GM12878 (cell line): ENCODE results near the gene MGME1. TPM values are rescaled to one million over a fixed set of nuclear protein-coding genes. Genes with fewer than 3 reads are reported as not detected.

Source experiments
- ATAC-seq: fragments of 200-7000 bp; cut with Tn5 transposase; 3 replicates; pipeline ENCODE4 v1.9.1; 2020; ENCODE audit warnings: mild to moderate bottlenecking, moderate library complexity
- BruUV-seq: library from RNA; stranded (reverse); fragments of 400-500 nt; replicated peaks from 2 replicates; lab custom pipeline; 2021; lab: Mats Ljungman, UMichigan
- CTCF ChIA-PET: fragments of 300-600 bp; sonication (Branson Sonifier 250); formaldehyde crosslinking; extraction: SDS; loops from one replicate; lab custom pipeline; 2021; ENCODE audit warnings: inconsistent platforms; lab: Yijun Ruan, JAX
- POLR2A ChIA-PET: fragments of 350-600 bp; formaldehyde crosslinking; extraction: SDS; loops from one replicate; lab custom pipeline; 2021; ENCODE audit warnings: inconsistent platforms; lab: Charles Lee
- RAD21 ChIA-PET: fragments of 300-600 bp; sonication (Branson Sonifier 250); formaldehyde crosslinking; loops from one replicate; lab custom pipeline; 2023; ENCODE audit warnings: antibody characterized with exemption; ENCODE audit not compliant: unreplicated experiment; lab: Charles Lee
- SMC1A ChIA-PET: fragments of 300-600 bp; sonication (Branson Sonifier 250); formaldehyde crosslinking; loops from one replicate; lab custom pipeline; 2023; ENCODE audit not compliant: unreplicated experiment, uncharacterized antibody; lab: Charles Lee
- DNase-seq: peaks from one replicate; pipeline ENCODE4 v3.0.0-alpha.2; 2011; ENCODE audit warnings: low read depth, low spot score
- FAIRE-seq: peaks from 3 replicates; lab custom pipeline; 2011; peaks lifted over from hg19 to GRCh38; lab: Jason Lieb, UNC
- H2AFZ ChIP-seq: 2 replicates; pipeline ENCODE4 v1.6.0; 2011; ENCODE audit warnings: low read depth, low read length, control low read depth; ENCODE audit not compliant: control insufficient read depth
- H3K27ac ChIP-seq: 2 replicates; pipeline ENCODE4 v1.5.1; 2011; ENCODE audit warnings: control low read depth; ENCODE audit not compliant: control insufficient read depth, insufficient read depth
- H3K27me3 ChIP-seq, 2 experiments: replicated peaks in 1 of 2; 2 replicates each; pipeline versions ENCODE4 v1.6.0 to v1.6.1; 2011; ENCODE audit warnings: low read length in 1 of 2; ENCODE audit not compliant: control insufficient read depth in 2 of 2, insufficient read depth in 2 of 2
- H3K36me3 ChIP-seq, 2 experiments: 2 replicates each; pipeline ENCODE4 v1.5.1; 2011; ENCODE audit warnings: low read length in 1 of 2; ENCODE audit not compliant: control insufficient read depth in 2 of 2, insufficient read depth in 2 of 2
- H3K4me1 ChIP-seq: 2 replicates; pipeline ENCODE4 v1.6.1; 2011; ENCODE audit warnings: mild to moderate bottlenecking, low read length, moderate library complexity, mixed read lengths; ENCODE audit not compliant: control insufficient read depth, insufficient read depth
- H3K4me2 ChIP-seq: 2 replicates; pipeline ENCODE4 v1.6.0; 2011; ENCODE audit warnings: control low read depth; ENCODE audit not compliant: control insufficient read depth, insufficient read depth
- H3K4me3 ChIP-seq: fragments of 200-600 bp; sonication (generic); 2 replicates; pipeline ENCODE4 v1.5.1; 2016
- H3K79me2 ChIP-seq: 2 replicates; pipeline ENCODE4 v1.6.0; 2011; ENCODE audit warnings: low read length; ENCODE audit not compliant: control insufficient read depth, insufficient read depth
- H3K9ac ChIP-seq: 2 replicates; pipeline ENCODE4 v1.8.0; 2011; ENCODE audit warnings: low read length, control low read depth, mixed read lengths; ENCODE audit not compliant: control insufficient read depth, insufficient read depth
- H3K9me3 ChIP-seq: replicated peaks from 3 replicates; pipeline ENCODE4 v1.5.1; 2011; ENCODE audit warnings: mild to moderate bottlenecking, low read length; ENCODE audit not compliant: control insufficient read depth, insufficient read depth
- H4K20me1 ChIP-seq: 2 replicates; pipeline ENCODE4 v1.6.0; 2011; ENCODE audit not compliant: control insufficient read depth, insufficient read depth
- BHLHE40 ChIP-seq, 2 experiments: fragments of 450-650 bp in 1 of 2; IDR thresholded peaks; 2 replicates each; pipeline ENCODE4 v1.6.1; 2011 to 2017; ENCODE audit warnings: low read depth in 2 of 2, borderline replicate concordance in 1 of 2, improper control_type of control experiment in 1 of 2, low read length in 1 of 2, mild to moderate bottlenecking in 1 of 2
- E2F4 ChIP-seq: IDR thresholded peaks from 2 replicates; pipeline ENCODE4 v1.6.1; 2012; ENCODE audit warnings: low read depth, low read length, improper control_type of control experiment
- ELK1 ChIP-seq: IDR thresholded peaks from 2 replicates; pipeline ENCODE4 v1.6.1; 2012; ENCODE audit warnings: low read depth, low read length, improper control_type of control experiment
- FOXM1 ChIP-seq: IDR thresholded peaks from 2 replicates; pipeline ENCODE4 v1.6.1; 2012; ENCODE audit warnings: low read depth, mild to moderate bottlenecking, inconsistent platforms, low read length, moderate library complexity
- IRF4 ChIP-seq: IDR thresholded peaks from 2 replicates; pipeline ENCODE4 v1.6.1; 2011; ENCODE audit warnings: low read depth, low read length
- JUND ChIP-seq: IDR thresholded peaks from 2 replicates; pipeline ENCODE4 v1.6.1; 2012; ENCODE audit warnings: low read depth, mild to moderate bottlenecking, low read length, improper control_type of control experiment, moderate library complexity
- KLF5 ChIP-seq: fragments of 450-650 bp; IDR thresholded peaks from 2 replicates; pipeline ENCODE4 v1.6.1; 2014; ENCODE audit warnings: mild to moderate bottlenecking; ENCODE audit not compliant: partially characterized antibody
- MTA3 ChIP-seq: IDR thresholded peaks from 2 replicates; pipeline ENCODE4 v1.6.1; 2012; ENCODE audit warnings: low read length, inconsistent platforms, borderline replicate concordance
- NBN ChIP-seq: fragments of 450-650 bp; IDR thresholded peaks from 2 replicates; pipeline ENCODE4 v1.6.1; 2016
- RAD51 ChIP-seq: fragments of 450-650 bp; IDR thresholded peaks from 2 replicates; pipeline ENCODE4 v1.6.1; 2016; ENCODE audit warnings: moderate library complexity, mild to moderate bottlenecking, inconsistent platforms
- RBBP5 ChIP-seq: fragments of 200-600 bp; sonication (generic); conservative IDR thresholded peaks from 2 replicates; pipeline ENCODE4 v1.6.1; 2016
- SIN3A ChIP-seq: IDR thresholded peaks from 2 replicates; pipeline ENCODE4 v1.6.1; 2012; ENCODE audit warnings: low read depth, low read length, improper control_type of control experiment
- SMAD5 ChIP-seq: IDR thresholded peaks from 2 replicates; pipeline ENCODE4 v1.6.1; 2016; ENCODE audit warnings: antibody characterized with exemption, low read depth
- TCF12 ChIP-seq: IDR thresholded peaks from 2 replicates; pipeline ENCODE4 v1.6.1; 2011; ENCODE audit warnings: low read depth, mild to moderate bottlenecking, low read length
- ZNF217 ChIP-seq: fragments of 450-650 bp; IDR thresholded peaks from 2 replicates; pipeline ENCODE4 v1.6.1; 2017; ENCODE audit warnings: antibody characterized with exemption, mild to moderate bottlenecking
- WGBS: methylation state at CpG from one replicate; pipeline ENCODE4 v1.1.6; 2016; ENCODE audit warnings: low lambda C conversion rate; ENCODE audit not compliant: insufficient replicate concordance, insufficient coverage; ENCODE audit errors: missing lambda C conversion rate; 5-methylcytosine and 5-hydroxymethylcytosine counted together
- in situ Hi-C: fragments of 300-500 bp; cut with MboI; formaldehyde crosslinking; loops from 9 replicates; pipeline ENCODE4 v1.14.3; 2018; ENCODE audit warnings: mixed read lengths
- intact Hi-C: fragments of 100-400 bp; cut with micrococcal nuclease; formaldehyde crosslinking; loops from one replicate; pipeline ENCODE4 v1.14.2; 2022; ENCODE audit not compliant: unreplicated experiment
- polyA plus RNA-seq, 11 experiments: library from polyadenylated mRNA; depleted of rRNA in 4 of 11; unstranded in 6 of 11; stranded (reverse) in 5 of 11; fragments of >200 nt; fragmentation: Nextera tagmentation in 4 of 11; fragmentation: Illumina TruSeq in 1 of 11; extraction: Ambion mirVana in 4 of 11; extraction: Trizol in 1 of 11; gene quantifications; 1 replicate in 1 of 11; 2 replicates in 10 of 11; pipeline versions ENCODE4 v1.2.1 to v1.2.3, GENCODE V29; 2011 to 2016; ENCODE audit warnings: inconsistent platforms in 2 of 11, missing spikeins in 2 of 11, low read depth in 1 of 11
- small RNA-seq: library from RNA; depleted of rRNA; stranded (forward); fragments of <200 nt; gene quantifications from one replicate; pipeline ENCODE3, GENCODE V24; 2014
- total RNA-seq, 4 experiments: library from RNA; depleted of rRNA in 3 of 4; stranded (reverse); fragments of >200 nt in 3 of 4; fragmentation: Illumina TruSeq in 1 of 4; extraction: Trizol in 1 of 4; gene quantifications; 2 replicates each; pipeline versions ENCODE4 v1.2.1 to v1.2.3, GENCODE V29; 2013 to 2021

The MGME1 gene
- total and polyA plus RNA-seq, 10 of the 15 experiments (the other 5 are each of a cell fraction or from before 2014, with no cell fraction given), result 13.4 to 44.8 (median 30.6) TPM

- TF ChIP-seq NBN (no peak), TCF12 (no peak), SMAD5 (no peak), JUND (no peak), MTA3 (no peak), ELK1 (no peak)
Measured at GRCh38 chr20:18034039-18034438, 65.2 kb downstream of the MGME1 start (continued).

- H2AFZ ChIP-seq, result no peak overlapping the region
- SMC1A ChIA-PET, result interaction anchor here (1.4 kb wide), 1 partner anchor 9 kb away, joined by 3 read pairs; no protein-coding TSS in a partner anchor
- H3K4me3 ChIP-seq, result no peak overlapping the region
- H3K27me3 ChIP-seq, result peaks cover 0 to 1% of the 10 kb centered on the region in 2 experiments; a peak in 3 of 4 replicates
- no peaks in the 10 kb centered on the region for H3K9me3 ChIP-seq
- H3K4me1 ChIP-seq, result no peaks in the 10 kb centered on the region
- no peak overlapping the region for H3K27ac ChIP-seq
- no TSS peak for BruUV-seq
- intact Hi-C loops, result no loop called here
- RAD21 ChIA-PET, result interaction anchor here (0.7 kb wide), 1 partner anchor 82 kb away, joined by 3 read pairs; no protein-coding TSS in a partner anchor
- POLR2A ChIA-PET, result interaction anchor here (1.0 kb wide), 1 partner anchor 9 kb away, joined by 3 read pairs; no protein-coding TSS in a partner anchor
- H3K79me2 ChIP-seq, result no peaks in the 10 kb centered on the region
- 19% methylated on average over 5 of the region's 5 CpGs for WGBS
- no peak overlapping the region for H3K4me2 ChIP-seq
- no peaks in the 10 kb centered on the region for H3K36me3 ChIP-seq
- DNase-seq, result no peak
- TF ChIP-seq MTA3 (no peak), IRF4 (no peak), SIN3A (no peak), KLF5 (no peak), E2F4 (no peak), RBBP5 (no peak), RAD51 (no peak), BHLHE40 (IDR thresholded peaks at IDR 0.05; ENCODE audit: borderline replicate concordance in 1 of 2, low read depth in 2 of 2, low read length in 1 of 2) (no peak), ZNF217 (no peak), FOXM1 (no peak)
- CTCF ChIA-PET, result no interaction called here
- H3K9ac ChIP-seq, result no peak overlapping the region
- FAIRE-seq, result no peak
- in situ Hi-C loops, result no loop called here
- H4K20me1 ChIP-seq, result no peaks in the 10 kb centered on the region
- no peak for ATAC-seq
Measured at GRCh38 chr20:18039063-18039462, 70.2 kb downstream of the MGME1 start.

Small RNAs within 50 kb of the gene (small RNA-seq; reads per million reads assigned to genes)
- gene SNORD17, result 206 reads per million, percentile 99 among the genes with 10 or more reads in this experiment

Other genes with a start within 250 kb of the MGME1 start
- 254 and 275 TPM in 2 replicates for gene SNX5, start 224 bp upstream of the MGME1 start, total RNA-seq (2014; rRNA removed)
- 303 and 316 TPM in 2 replicates for gene SNX5, start 224 bp upstream of the MGME1 start, total RNA-seq (2014; rRNA removed; fragmentation: Illumina TruSeq; extraction: Trizol)
- 216 and 236 TPM in 2 replicates for gene SNX5, start 224 bp upstream of the MGME1 start, total RNA-seq (2021)
- gene SNX5, start 224 bp upstream of the MGME1 start, polyA plus RNA-seq (2011; rRNA removed), result 288 and 497 TPM in 2 replicates
- 301 and 362 TPM in 2 replicates for gene SNX5, start 224 bp upstream of the MGME1 start, polyA plus RNA-seq (2014; fragmentation: Illumina TruSeq; extraction: Trizol)
- gene SNX5, start 224 bp upstream of the MGME1 start, polyA plus RNA-seq (2014; fragmentation: Nextera tagmentation; extraction: Ambion mirVana), result 100 to 1,000 TPM in 1 of 2 experiments, 10 to 100 TPM in 1; 92.9 to 152 TPM
- 242 and 292 TPM in 2 replicates for gene SNX5, start 224 bp upstream of the MGME1 start, polyA plus RNA-seq (2014; rRNA removed)
- gene SNX5, start 224 bp upstream of the MGME1 start, polyA plus RNA-seq (2016; fragmentation: Nextera tagmentation; extraction: Ambion mirVana), result 100 to 1,000 TPM; 154 to 178 TPM
- not detected in 2 replicates for gene OVOL2, start 88.9 kb downstream of the MGME1 start, total RNA-seq (2014; rRNA removed)
- gene OVOL2, start 88.9 kb downstream of the MGME1 start, total RNA-seq (2014; rRNA removed; fragmentation: Illumina TruSeq; extraction: Trizol), result not detected in 2 replicates
- not detected in 2 replicates for gene OVOL2, start 88.9 kb downstream of the MGME1 start, total RNA-seq (2021)
- not detected in 2 replicates for gene OVOL2, start 88.9 kb downstream of the MGME1 start, polyA plus RNA-seq (2011; rRNA removed)
- not detected in 2 replicates for gene OVOL2, start 88.9 kb downstream of the MGME1 start, polyA plus RNA-seq (2014; fragmentation: Illumina TruSeq; extraction: Trizol)
- gene OVOL2, start 88.9 kb downstream of the MGME1 start, polyA plus RNA-seq (2014; fragmentation: Nextera tagmentation; extraction: Ambion mirVana), result not detected
- not detected in 2 replicates for gene OVOL2, start 88.9 kb downstream of the MGME1 start, polyA plus RNA-seq (2014; rRNA removed)
- gene OVOL2, start 88.9 kb downstream of the MGME1 start, polyA plus RNA-seq (2016; fragmentation: Nextera tagmentation; extraction: Ambion mirVana), result not detected
- gene KAT14, start 168.8 kb downstream of the MGME1 start, total RNA-seq (2014; rRNA removed), result 12.7 and 13.6 TPM in 2 replicates
- 13.6 and 15.0 TPM in 2 replicates for gene KAT14, start 168.8 kb downstream of the MGME1 start, total RNA-seq (2014; rRNA removed; fragmentation: Illumina TruSeq; extraction: Trizol)
- 15.3 and 16.6 TPM in 2 replicates for gene KAT14, start 168.8 kb downstream of the MGME1 start, total RNA-seq (2021)
- 11.9 and 13.3 TPM in 2 replicates for gene KAT14, start 168.8 kb downstream of the MGME1 start, polyA plus RNA-seq (2011; rRNA removed)
- gene KAT14, start 168.8 kb downstream of the MGME1 start, polyA plus RNA-seq (2014; fragmentation: Illumina TruSeq; extraction: Trizol), result 16.2 TPM in 2 replicates
- gene KAT14, start 168.8 kb downstream of the MGME1 start, polyA plus RNA-seq (2014; fragmentation: Nextera tagmentation; extraction: Ambion mirVana), result 1 to 10 TPM; 4.0 to 7.6 TPM
- 10.5 TPM in 2 replicates for gene KAT14, start 168.8 kb downstream of the MGME1 start, polyA plus RNA-seq (2014; rRNA removed)
- gene KAT14, start 168.8 kb downstream of the MGME1 start, polyA plus RNA-seq (2016; fragmentation: Nextera tagmentation; extraction: Ambion mirVana), result 10 to 100 TPM; 19.5 to 19.9 TPM
- 7.1 and 7.4 TPM in 2 replicates for gene PET117, start 168.8 kb downstream of the MGME1 start, total RNA-seq (2014; rRNA removed)
- gene PET117, start 168.8 kb downstream of the MGME1 start, total RNA-seq (2014; rRNA removed; fragmentation: Illumina TruSeq; extraction: Trizol), result 11.7 and 12.3 TPM in 2 replicates
- gene PET117, start 168.8 kb downstream of the MGME1 start, total RNA-seq (2021), result 11.3 and 12.5 TPM in 2 replicates
- 11.2 and 17.1 TPM in 2 replicates for gene PET117, start 168.8 kb downstream of the MGME1 start, polyA plus RNA-seq (2011; rRNA removed)
- gene PET117, start 168.8 kb downstream of the MGME1 start, polyA plus RNA-seq (2014; fragmentation: Illumina TruSeq; extraction: Trizol), result 10.9 and 12.4 TPM in 2 replicates
- gene PET117, start 168.8 kb downstream of the MGME1 start, polyA plus RNA-seq (2014; fragmentation: Nextera tagmentation; extraction: Ambion mirVana), result 10 to 100 TPM in 1 of 2 experiments, 1 to 10 TPM in 1; 6.0 to 11.0 TPM
- 11.0 and 13.2 TPM in 2 replicates for gene PET117, start 168.8 kb downstream of the MGME1 start, polyA plus RNA-seq (2014; rRNA removed)
- 10 to 100 TPM; 20.3 to 20.6 TPM for gene PET117, start 168.8 kb downstream of the MGME1 start, polyA plus RNA-seq (2016; fragmentation: Nextera tagmentation; extraction: Ambion mirVana)